HG02588 (cell line): Measurements from ENCODE around the gene NTF3.

ENCODE experiments used
- ATAC-seq: cut with Tn5 transposase; IDR thresholded peaks from one replicate; pipeline ENCODE4 v1.9.1; 2021; ENCODE audit warnings: mild to moderate bottlenecking, moderate library complexity; ENCODE audit not compliant: unreplicated experiment

The NTF3 gene

DNA sequence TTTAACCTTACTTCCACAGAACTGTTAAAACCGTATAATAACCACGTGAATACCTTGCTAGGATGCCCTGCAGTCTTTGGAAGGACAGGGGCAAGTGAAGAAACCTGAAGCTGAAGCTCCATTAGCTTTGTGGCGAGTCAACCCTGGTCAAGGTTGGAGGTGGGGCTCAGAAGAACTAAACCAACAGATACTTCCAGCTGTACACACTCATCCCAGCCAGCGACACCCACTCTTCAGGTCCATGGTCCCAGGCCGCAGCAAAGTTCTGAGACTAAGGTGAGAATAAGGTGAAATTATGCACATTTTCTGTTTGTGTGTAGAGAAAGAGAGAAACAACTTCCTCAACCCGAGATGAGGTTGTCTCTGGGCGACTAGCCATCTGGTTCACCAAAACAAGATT is 77.6 kb downstream of the NTF3 start:
- ATAC-seq: no peak

DNA sequence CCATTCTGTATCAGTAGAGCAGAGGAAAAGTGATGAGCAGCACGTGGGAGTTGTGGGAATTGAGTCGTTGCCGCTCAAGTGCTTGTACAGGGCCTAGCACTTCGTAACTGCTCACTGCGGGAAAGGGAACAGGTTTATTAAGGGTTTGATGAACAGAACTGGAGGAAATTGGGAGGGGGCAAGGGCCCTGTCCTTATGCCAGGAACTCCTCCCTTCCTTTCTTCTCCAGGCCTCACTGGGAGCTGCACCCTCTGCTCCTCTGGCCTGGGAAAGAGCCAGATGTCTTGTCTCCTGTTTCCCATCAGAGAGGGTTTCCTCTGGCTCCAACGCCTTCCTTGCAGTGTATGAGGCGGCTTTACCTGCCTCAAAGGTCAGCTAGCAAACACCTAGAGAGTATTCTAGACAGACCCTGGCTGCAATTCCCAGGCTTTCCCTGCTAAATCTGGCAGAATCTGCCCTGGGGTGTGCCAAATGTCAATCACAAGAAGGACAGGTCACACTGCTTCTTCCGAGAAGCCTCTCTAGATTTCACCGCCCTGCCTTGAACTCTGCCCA is 78.4 kb downstream of the NTF3 start:
- ATAC-seq: no peak

DNA sequence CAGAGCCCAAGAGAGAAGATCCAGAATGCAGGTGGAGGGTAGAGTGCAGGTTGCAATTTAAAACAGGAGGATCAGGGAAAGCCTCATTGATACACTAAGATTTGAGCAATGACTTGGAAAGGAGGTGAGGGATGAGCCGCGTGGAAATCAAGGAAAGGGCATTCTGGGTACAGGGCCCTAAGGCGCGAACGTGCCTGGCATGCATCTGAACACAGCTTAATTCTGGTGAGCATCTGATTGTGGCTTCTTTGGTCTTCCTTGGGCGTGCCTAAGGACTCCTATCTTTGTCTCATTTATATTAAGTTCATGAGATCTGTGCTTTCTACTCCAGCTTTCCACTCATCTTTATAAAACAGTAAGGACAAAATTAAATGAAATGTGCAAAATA is 79.3 kb downstream of the NTF3 start:
- ATAC-seq: no peak

DNA sequence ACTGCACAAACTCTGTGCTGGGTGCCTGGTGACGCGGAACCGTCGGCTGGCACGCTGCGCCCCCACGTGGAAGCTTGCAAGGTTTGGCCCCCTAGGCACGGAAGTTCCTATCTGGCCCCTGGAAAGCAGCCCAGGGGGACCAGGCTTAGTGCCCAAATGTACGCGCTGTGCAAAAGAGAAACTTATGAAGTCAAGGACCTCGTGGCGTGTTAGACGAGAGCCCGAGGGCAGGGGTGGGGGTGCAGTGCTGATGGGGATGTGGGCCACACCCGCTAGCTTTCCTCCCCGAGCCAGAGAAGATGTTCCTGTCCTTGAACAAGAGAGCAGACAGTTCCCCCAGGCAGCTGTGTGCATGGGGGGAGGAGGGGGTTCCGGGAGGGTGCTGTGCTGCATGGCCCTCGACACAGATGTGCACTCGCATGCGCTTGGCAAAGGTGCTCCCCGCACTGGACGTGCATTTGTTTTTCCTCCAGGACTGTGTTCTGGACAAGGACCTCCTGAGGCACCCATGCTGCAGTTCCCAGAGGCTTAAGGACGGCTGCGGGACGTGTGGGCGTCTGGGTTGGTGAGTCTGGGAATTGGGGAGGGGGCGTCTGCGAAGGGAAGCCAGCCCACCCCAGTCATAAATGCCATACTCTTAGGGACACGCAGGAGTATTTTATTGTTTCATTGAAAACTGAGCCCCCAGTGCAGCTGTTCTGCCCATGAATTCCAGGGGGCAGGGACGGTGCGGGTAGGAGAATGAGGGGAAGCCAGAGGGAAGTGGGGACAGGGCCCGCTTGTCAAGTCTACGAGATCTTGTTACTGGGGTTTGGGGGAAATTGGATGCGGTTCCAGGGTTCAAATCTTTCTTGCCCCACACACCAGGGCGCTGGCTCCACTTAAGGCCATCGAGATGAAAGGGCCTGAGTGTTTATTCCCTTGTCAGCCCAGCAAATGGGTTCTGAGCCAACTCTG is 80.0 kb downstream of the NTF3 start:
- ATAC-seq: no peak

DNA sequence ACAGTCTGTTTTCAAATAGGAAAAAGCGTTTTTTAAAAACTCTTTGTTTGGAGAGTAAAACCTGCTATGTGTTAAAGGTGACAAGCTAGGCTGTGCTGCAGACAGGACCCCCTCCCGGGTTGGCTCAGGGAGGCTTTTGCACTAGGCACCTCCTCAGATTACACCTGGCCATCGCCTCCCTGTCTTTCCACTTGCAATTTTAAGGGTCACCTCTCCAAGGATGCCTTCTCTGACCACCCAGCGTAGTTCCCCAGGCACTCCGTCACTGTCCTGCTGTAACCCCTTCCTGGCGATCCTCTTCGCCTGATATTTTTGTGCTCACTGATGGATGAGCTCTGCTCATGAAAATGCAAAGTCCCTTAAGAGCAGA is 80.7 kb downstream of the NTF3 start:
- no peak for ATAC-seq

DNA sequence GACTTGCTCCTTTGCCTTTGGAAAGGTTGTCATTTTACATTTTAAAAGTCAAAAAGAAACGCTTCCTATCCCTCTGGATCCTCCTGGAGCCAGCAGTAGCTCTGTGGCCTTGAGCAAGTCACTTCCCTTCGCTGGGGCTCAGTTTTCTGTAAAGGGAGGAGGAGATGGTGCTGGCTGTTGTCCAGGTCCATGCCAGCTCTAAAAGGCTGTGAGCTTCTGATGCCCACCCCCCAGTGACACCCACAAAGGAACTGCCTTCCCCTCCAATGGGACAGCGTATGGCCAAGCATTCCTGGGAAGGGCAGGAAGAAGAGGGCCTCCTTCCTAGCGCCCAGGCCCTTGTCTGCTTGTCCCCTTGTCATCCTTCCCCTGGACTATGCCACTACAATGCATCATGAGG is 81.5 kb downstream of the NTF3 start:
- no peak for ATAC-seq

DNA sequence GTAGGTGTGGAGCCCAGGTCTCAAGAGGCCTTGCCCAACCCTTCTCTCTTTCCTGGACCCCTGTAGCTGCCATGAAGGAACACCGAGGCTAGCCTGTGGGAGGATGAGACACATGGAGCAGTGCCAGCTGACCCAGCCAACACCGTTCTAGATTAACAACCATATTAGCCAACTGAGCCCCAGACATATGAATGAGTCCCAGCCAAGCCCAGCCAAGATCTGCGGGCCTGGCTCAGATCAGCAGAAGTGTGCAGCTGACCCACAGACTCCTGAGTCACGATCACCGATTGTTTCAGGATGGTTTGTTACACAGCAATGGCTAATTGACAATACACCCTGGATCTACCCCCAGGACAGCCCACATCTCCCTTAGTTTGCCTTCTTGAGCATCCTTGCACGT is 82.1 kb downstream of the NTF3 start:
- no peak for ATAC-seq

DNA sequence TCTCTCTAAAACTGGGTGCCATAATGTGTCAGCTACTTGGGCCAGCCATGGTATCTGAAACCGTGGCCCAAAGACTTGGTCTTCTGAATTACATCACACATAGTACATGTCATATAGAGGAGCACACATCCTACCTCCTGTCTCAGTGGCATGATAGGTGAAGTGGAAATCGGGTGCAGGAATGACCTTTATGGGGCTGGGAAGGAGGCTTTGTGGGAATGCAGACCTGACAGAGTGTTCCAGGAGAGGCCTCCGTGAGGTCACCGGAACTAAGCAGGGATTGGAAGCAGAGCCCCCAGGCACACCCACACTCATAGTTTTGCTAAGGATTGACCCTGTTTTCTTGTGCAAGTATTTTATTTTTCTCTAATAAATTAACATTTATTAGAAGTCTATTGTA is 82.6 kb downstream of the NTF3 start:
- ATAC-seq: no peak

DNA sequence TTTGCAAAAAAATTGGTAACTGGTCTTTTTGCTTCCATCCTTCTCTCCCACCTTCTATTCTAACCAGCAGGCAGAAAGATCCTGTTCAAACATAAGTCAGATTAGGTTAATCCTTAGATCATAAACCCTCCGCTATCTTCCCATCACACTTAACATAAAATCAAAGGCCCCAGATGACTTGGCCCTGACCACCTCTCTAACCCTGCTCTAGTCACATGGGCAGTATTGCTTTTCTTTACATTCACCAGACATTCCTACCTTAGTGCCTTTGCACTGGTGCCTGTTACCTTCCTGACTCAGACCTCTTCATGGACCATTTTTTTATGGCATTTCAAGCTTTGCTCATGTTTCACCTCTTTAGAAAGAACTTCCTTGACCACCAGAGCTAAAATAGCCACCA is 83.5 kb downstream of the NTF3 start:
- no peak for ATAC-seq

DNA sequence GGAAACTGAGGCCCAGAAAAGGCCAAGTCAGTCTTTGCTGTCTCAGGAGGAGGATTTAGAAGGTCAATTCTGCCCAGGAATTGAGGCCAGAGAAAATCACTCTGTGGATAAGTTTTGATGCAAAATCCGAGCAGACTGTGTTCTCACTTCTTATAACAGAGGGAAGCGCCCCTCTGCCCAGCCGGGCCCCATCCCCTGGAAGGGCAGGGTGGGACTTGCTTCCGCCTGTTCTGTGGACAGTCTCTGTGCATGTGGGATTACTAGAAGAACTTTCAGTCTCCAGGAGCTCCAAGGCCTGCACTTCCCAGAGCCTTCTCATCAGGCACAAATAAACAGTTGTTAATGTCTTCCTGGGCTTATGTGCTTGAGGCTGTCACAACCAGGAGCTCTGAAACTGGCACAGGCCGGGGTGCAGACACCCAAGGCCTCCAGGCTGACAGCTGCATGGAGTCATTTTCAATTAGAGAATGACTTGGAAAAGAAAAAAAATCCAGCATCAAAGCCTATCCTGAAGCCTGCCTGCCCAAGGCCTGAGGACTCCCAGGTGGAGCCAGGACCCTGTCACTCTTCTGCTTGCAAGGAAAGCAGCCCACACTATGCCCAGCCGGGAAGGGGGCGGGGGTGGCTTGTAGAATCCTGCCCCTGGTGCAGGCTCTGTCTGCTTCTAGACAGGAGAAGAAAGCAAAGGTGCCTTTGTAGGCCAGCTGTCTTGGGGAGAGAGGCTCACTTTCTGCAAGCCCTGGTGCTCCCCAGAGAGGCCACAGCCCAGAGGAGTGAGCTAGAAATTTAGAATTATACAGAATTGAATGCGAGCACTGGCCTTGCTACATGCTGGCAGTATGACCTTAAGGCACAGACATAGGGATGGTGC is 84.7 kb downstream of the NTF3 start:
- ATAC-seq: no peak

DNA sequence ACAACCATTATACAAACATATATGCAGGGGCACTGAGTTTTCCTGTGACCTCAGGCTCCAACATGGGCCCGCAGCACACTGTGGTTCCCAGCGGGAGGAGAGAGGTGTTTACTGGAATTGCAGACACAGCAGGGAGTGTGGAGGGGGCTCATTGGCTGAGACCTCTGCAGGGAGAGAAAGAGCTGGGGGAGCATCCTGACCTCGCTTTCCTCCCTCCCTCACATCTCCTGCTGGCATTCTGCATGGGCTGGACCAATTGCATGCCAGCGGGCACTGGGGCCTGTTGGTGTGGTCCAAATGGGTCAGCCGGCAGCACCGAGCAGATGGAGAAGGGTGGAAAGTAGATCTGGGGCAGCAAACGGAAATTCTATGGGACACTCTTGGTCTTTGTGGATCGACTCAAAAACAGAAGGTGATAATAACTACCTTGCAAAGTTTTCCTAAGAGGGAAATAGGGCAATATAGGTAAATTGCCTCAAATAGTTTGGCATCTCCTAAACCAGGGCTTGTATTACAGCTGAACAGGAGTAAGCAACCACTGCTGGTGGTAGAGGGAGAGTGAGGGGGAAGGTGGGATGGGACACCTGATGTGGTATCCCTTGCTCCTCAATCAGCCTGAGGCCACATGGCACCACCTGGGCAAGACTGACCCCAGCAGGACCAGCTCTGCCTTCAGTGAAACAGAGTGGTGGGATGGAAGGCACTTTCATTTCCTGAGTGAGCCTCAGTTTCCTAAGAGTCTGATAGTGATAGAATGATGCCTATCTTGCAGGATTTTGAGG is 86.9 kb downstream of the NTF3 start:
- no peak for ATAC-seq

DNA sequence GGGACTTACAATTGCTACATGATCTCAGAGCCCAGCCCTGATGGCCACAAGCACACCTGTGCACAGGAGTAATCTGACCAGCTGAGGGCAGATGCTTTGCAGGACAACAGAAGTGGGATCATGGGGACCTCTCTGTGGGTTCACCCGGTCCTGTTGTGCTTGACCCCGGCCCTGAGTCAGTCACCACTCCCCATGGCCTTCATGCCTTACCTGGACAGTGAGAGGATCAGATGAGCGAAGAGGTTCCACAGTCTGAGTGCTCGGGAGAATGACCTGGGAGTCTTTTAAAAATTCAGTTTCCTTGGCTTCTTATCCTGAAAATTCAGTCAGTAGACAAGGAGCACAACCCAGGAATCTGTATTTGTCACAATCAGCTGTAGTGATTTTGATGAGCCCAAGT is 88.1 kb downstream of the NTF3 start:
- no peak for ATAC-seq

DNA sequence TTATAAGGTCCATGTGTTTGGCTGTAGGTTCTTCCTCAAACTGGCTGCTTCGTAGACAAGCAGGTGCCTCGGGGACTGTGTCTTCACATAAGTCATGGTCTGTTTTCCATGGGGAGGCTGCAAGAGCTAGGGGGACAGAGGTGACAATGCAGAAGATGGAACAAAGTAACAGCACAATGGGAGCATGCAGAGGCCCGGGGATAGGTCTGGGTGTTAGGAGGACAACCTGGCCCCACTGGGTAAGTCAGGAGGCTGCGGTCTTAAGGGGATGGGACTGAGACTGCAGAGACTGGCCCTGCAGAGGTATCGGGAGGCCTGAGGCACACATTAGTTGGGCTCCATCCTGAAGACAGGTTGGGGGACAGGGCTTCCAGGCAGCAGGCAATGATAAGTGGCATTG is 88.9 kb downstream of the NTF3 start:
- no peak for ATAC-seq

DNA sequence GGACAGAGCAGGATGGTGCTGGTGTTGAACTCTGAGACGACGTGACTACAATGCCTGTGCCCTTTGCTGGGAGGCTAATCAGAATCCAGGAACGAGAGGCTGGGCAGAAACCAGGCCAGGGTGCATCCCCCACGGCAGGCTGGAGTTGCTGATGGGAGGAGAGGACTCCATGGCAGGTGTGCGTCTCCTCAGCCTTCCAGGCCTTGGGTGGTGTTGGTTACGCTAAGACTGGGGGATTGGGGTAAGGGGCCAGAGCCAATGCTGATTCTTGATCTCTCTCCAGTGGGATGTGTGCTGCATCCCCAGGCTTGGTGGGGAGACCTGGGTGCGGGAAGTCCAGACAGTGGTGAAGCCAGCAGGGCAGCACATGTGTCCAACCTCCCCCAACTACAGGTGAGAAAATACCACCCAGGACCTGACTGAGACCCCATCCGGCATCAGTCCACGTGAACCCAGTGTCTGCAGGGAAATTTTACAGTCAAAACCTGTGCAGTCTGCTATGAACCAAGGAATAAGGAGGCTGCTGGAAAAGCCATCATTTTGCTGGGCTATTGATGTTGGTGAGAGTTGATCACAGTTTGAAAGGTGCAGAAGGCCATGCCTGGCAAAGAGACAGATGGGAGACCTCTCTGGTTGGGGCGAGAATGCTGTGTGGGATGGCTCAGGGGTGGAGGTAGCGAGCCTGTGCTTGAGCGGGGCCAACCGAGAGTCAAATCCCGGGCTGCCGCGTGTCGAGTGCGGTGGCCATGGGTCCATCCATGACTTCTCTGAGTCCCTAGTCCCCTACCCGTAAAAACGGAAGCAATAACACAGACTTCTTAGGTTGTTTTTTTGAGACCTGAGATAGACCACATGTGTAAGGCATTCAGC is 89.8 kb downstream of the NTF3 start:
- no peak for ATAC-seq

DNA sequence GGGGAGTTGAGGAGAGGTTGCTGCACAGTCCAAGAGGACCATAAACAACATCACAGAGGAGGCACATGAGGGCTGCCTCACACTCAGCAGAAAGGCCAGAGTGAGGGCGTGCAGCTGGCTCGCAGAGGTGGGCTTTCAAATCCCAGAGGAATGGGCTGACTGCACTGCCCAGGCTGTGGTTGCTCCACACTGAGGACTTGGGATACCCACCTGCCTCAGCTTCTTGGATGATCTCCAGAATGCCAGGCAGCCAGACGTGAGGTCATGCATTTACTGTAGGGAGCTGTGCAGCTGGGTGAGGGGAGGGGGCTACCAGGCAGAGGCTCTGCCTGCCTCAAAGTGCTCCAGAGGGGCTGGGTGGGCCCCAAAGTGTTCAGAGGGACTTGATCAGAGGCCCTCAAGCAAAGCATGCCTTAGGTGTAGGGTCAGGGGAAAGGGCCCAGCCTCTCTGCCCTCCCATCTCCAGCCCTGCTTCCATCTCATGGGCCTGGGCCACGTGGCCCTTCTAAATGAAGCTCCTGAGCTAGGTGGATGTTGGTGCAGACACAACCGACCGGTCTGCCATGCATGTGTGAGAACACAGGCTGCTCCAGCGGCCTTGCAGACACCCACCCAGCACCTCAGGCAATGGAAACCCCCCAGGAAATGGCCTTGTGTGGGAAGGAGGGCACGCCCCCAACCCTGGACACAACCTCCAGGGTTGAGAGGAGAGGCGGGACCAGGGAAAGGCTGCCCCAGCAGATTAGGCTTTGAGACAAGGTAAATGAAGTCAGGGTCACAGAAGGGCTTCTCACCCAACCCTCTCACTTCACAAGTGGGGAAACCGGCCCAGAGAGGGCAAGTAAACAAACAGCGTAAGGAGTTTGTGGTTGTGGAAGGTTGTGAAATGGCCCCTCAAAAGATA is 90.8 kb downstream of the NTF3 start:
- no peak for ATAC-seq

DNA sequence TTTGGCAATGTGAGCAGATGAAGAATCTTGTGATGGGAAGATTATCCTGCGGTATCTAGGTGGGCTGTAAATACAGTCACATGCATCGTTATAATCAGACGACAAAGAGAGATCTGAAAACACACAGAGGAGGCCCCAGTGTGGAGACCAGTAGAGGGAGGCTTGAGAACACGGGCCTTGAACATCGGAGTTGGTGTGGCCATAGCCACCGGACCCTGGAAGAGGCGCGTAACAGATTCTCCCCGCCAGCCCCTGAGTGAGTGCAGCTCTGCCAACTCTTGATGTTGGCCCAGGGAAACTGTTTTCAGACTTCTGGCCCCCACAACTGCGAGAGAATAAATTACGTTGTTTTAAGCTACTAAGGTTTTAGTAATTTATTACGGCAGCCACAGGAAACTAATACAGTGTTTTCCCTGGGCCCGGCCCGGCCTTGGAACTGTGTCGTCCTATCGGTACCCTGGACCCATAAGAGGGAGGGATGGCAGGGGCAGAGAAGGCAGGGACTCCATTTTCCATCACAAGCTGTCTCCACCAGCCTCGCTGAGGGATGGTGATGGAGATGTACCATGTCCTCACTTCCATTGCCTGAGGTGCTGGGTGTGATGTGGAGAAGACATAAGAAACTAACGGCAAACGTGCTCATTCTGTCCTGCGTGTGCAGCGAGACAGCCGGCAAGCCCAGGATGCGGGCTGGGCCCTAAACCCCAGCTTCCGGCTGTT is 91.6 kb downstream of the NTF3 start:
- no peak for ATAC-seq

DNA sequence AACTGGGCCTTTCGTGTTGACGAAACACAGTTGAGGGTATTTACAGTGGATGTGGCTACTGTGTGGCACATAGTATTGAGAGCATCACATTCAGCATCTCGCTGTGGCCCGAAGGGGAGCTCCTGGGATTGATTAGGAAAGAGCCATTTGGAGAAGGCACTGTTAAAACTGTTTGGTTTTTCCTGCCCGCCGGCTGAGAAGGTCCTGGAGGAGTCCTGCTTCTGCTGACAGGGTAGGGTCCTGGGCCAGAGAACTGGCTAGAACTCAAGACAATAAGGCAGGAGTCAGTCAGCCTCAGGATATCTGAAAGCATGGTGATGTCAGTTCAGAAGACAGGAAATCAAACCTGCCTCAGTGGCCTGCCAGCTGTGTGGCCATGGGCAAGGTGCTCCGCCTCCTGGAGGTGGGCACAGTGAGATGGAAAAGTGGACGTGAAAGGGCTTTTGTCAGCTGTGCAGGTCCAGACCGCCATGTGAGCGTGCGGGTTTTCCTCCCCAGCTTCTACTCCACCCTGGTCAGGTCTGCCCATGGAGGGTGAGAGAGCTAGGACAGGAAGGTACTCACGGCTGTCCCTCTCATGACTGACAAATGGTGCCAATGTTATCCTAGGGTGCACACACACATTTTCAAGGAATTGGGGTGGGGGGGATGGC is 92.3 kb downstream of the NTF3 start:
- no peak for ATAC-seq
